Breast epithelium (tissue), 4 donors: ENCODE measurements around the gene AKT1S1. TPM values are rescaled to one million over a fixed set of nuclear protein-coding genes. Genes with fewer than 3 reads are reported as not detected.

Experiments
- DNase-seq, 2 donors: peaks; one replicate each; pipeline ENCODE4 v3.0.0-alpha.2; 2019; ENCODE audit warnings: low spot score in 2 of 2
- H3K27ac ChIP-seq, 2 donors: fragments of 200-600 bp; sonication (generic) in 1 of 2; one replicate each; pipeline ENCODE4 v1.5.1; 2016 to 2019; ENCODE audit warnings: mild to moderate bottlenecking in 1 of 2
- H3K27me3 ChIP-seq, 2 donors: fragments of 200-600 bp; sonication (generic) in 1 of 2; one replicate each; pipeline versions ENCODE4 v1.5.1 to v1.6.0; 2017 to 2019; ENCODE audit warnings: control low read depth in 1 of 2, mild to moderate bottlenecking in 1 of 2
- H3K36me3 ChIP-seq: fragments of 200-600 bp; one replicate; pipeline ENCODE4 v1.5.1; 2019
- H3K4me1 ChIP-seq, 2 donors: fragments of 200-600 bp; sonication (generic); one replicate each; pipeline ENCODE4 v1.5.1; 2016 to 2019; ENCODE audit warnings: control low read depth in 1 of 2
- H3K4me3 ChIP-seq, 3 donors: fragments of 200-600 bp; sonication (generic); 1 replicate in 2 of 3; 2 replicates in 1 of 3; pipeline ENCODE4 v1.5.1; 2016 to 2019; ENCODE audit warnings: mild to moderate bottlenecking in 3 of 3, moderate library complexity in 2 of 3
- H3K9me3 ChIP-seq, 2 donors: fragments of 200-600 bp; sonication (generic) in 1 of 2; one replicate each; pipeline ENCODE4 v1.5.1; 2016 to 2019; ENCODE audit warnings: control low read depth in 1 of 2
- CTCF ChIP-seq, 3 donors: fragments of 450-650 bp; IDR thresholded peaks; one replicate each; pipeline ENCODE4 v1.5.1; 2016 to 2017; ENCODE audit warnings: antibody characterized with exemption in 3 of 3, mild to moderate bottlenecking in 3 of 3, moderate library complexity in 3 of 3
- POLR2A ChIP-seq: fragments of 450-650 bp; IDR thresholded peaks from one replicate; pipeline ENCODE4 v1.6.1; 2016; ENCODE audit warnings: antibody characterized with exemption, mild to moderate bottlenecking, moderate library complexity
- POLR2AphosphoS5 ChIP-seq, 3 donors: sonication (generic); formaldehyde crosslinking; IDR thresholded peaks; one replicate each; pipeline ENCODE4 v1.6.1; 2017; ENCODE audit warnings: antibody characterized with exemption in 3 of 3
- intact Hi-C: fragments of 100-400 bp; cut with DNase I; formaldehyde crosslinking; loops from one replicate; pipeline ENCODE4 v1.15.1; 2023; ENCODE audit warnings: low total_unique reads
- total RNA-seq, 3 donors: library from RNA; depleted of rRNA; stranded (reverse); fragments of >200 nt; gene quantifications; one replicate each; pipeline ENCODE4 v1.1.0, GENCODE V29; 2016

AKT1S1 gene
- total RNA-seq, 3 donors from 2014 or later = 11.9 to 13.8 (median 12.5) TPM

GRCh38 chr19:49916839-49917733 is 39.9 kb upstream of the AKT1S1 start:
- no peak for DNase-seq
- intact Hi-C loops = no loop called here
- H3K27me3 ChIP-seq = no peaks in the 10 kb centered on the region
- no peaks in the 10 kb centered on the region for H3K36me3 ChIP-seq
- H3K4me3 ChIP-seq = no peak overlapping the region
- no peak for TF ChIP-seq POLR2AphosphoS5 (IDR thresholded peaks at IDR 0.05)
- TF ChIP-seq POLR2A = no peak
- no peak for TF ChIP-seq CTCF (IDR thresholded peaks at IDR 0.05)
- H3K9me3 ChIP-seq = no peaks in the 10 kb centered on the region
- no peak overlapping the region for H3K27ac ChIP-seq
- H3K4me1 ChIP-seq = no peaks in the 10 kb centered on the region

- DNase-seq = no peak
- H3K36me3 ChIP-seq = no peaks in the 10 kb centered on the region
- TF ChIP-seq POLR2A (no peak), CTCF (IDR thresholded peaks at IDR 0.05) (no peak), POLR2AphosphoS5 (IDR thresholded peaks at IDR 0.05) (no peak)
- no peak overlapping the region for H3K4me3 ChIP-seq
- H3K4me1 ChIP-seq = no peaks in the 10 kb centered on the region
- intact Hi-C loops = no loop called here
- H3K27me3 ChIP-seq = no peaks in the 10 kb centered on the region
- no peak overlapping the region for H3K27ac ChIP-seq
- H3K9me3 ChIP-seq = no peaks in the 10 kb centered on the region
These were observed 38.1 kb upstream of the AKT1S1 start for GRCh38 chr19:49915271-49915670.

GRCh38 chr19:49913720-49914119 is 36.6 kb upstream of the AKT1S1 start:
- intact Hi-C loops = no loop called here
- no peak overlapping the region for H3K4me3 ChIP-seq
- no peaks in the 10 kb centered on the region for H3K27me3 ChIP-seq
- TF ChIP-seq POLR2AphosphoS5 (IDR thresholded peaks at IDR 0.05) (no peak), POLR2A (no peak)
- no peak for DNase-seq
- H3K36me3 ChIP-seq = no peaks in the 10 kb centered on the region
- H3K4me1 ChIP-seq = no peaks in the 10 kb centered on the region
- H3K27ac ChIP-seq = no peak overlapping the region
- H3K9me3 ChIP-seq = no peaks in the 10 kb centered on the region

- no peak overlapping the region for H3K27ac ChIP-seq
These were observed 36.0 kb upstream of the AKT1S1 start for GRCh38 chr19:49912965-49913685.

More at GRCh38 chr19:49912965-49913685, 36.0 kb upstream of the AKT1S1 start:
- no peak overlapping the region for H3K4me3 ChIP-seq
- peaks cover 6% of the 10 kb centered on the region for H3K36me3 ChIP-seq
- no peaks in the 10 kb centered on the region for H3K9me3 ChIP-seq
- H3K4me1 ChIP-seq = no peaks in the 10 kb centered on the region
- intact Hi-C loops = no loop called here
- no peak for DNase-seq
- H3K27me3 ChIP-seq = no peaks in the 10 kb centered on the region
- TF ChIP-seq POLR2A (no peak), CTCF (IDR thresholded peaks at IDR 0.05) (no peak), POLR2AphosphoS5 (IDR thresholded peaks at IDR 0.05) (no peak)
